T47D (cell line): ENCODE data around the gene LCN10.

Experiments
- DNase-seq, 2 experiments: peaks; one replicate each; pipeline versions ENCODE4 v3.0.0 to v3.0.0-alpha.2; 2011 to 2012; ENCODE audit warnings: low read depth in 1 of 2, low spot score in 1 of 2
- JUND ChIP-seq: IDR thresholded peaks from 2 replicates; pipeline ENCODE4 v1.6.1; 2012; ENCODE audit warnings: low read depth
- in situ Hi-C: cut with HindIII; loops from 2 replicates; pipeline ENCODE4 v1.10.0; 2016; ENCODE audit warnings: low sequenced_read_pairs, low pct_unique_long_range_greater_than_20kb

The LCN10 gene

DNA sequence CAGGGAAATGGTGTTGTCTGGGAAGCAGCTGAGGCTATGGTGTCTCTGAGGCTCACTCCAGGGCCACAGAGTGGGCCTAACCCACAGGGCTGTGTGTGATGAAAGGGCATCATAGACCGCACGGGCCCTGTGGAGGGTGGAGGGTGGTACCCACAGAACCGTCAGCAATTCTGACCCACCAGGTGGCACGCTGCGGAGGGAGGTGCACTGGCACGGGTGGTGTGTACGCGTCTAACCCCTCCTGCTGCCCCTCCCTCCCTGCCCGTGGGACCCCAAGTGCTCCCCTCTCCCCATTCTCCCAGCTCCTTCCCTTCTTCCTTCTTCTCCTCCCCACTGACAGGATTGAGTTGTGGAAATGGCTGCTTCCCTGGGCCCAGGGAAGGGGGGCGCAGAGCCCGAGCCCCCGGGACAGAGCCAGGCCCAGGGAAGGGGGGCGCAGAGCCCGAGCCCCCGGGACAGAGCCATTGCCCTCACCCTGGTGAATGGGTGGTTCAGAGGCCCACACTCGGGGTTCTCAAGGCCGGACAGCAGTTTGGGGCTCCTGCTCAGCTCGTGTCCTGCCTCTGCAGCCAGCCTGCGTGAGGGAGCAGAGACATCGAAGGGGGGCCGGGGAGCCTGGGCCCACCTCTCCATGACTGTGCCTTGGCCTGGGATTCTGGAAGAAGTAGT, 6.8 kb downstream of the LCN10 start:
- no peak for TF ChIP-seq JUND
- in situ Hi-C loops: no loop called here
- DNase-seq: no peak

DNA sequence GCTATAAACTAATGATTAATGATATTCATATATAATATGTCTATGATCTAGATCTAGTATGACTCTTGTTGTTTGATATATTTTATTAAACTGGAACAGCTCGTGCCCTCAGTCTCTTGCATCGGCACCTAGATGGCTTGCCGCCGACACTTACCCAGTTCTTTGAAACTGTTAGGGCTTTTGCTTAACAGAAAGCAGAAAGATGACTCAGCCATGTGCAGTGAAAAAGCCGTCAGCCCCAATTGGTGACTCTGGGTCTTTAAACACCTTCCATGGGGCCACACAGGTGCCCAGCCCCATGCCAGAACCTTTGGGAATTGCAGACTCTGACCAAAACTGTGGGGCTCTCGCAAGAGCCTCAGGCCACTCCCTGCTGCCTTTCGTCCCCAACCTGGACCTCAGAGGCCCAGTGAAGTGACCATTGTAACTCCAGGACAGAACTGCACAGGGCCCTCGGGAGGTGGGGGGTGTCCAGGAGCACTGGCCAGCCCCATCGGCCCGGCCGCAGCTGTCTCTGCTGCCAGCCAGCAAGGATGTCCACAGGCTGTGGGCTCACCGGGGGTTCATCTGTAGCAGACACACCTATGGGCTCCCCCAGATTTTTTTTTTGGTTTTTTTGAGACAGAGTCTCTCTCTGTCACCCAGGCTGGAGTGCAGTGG, 7.8 kb downstream of the LCN10 start:
- no peak for DNase-seq
- in situ Hi-C loops: no loop called here
- TF ChIP-seq JUND: no peak

DNA sequence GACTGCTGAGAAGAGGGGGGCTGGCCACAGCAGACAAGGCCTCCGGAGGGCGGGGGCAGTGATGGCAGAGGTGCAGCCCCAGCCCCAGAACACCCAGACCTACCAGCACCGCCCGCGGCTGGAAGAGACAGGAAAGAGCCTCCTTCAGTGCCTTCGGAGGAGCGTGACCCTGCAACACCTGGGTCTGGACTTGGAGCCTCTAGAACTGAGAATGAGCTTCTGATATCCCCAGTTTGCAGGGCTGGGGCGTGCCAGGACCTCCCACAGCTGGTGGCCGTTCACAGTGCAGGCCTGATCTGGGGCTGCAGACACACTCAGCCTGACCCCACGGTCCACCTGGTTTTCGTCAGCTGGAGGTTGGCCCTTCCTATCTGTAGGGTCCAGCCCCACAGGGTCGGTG, 9.1 kb downstream of the LCN10 start:
- TF ChIP-seq JUND: no peak
- in situ Hi-C loops: no loop called here
- DNase-seq: no peak

- TF ChIP-seq JUND: no peak
- DNase-seq: no peak
- in situ Hi-C loops: no loop called here
Observed at GRCh38 chr9:136732444-136733178, 10.1 kb downstream of the LCN10 start.

GRCh38 chr9:136729926-136730325, 12.8 kb downstream of the LCN10 start:
- no peak for TF ChIP-seq JUND
- in situ Hi-C loops: no loop called here
- DNase-seq: no peak

DNA sequence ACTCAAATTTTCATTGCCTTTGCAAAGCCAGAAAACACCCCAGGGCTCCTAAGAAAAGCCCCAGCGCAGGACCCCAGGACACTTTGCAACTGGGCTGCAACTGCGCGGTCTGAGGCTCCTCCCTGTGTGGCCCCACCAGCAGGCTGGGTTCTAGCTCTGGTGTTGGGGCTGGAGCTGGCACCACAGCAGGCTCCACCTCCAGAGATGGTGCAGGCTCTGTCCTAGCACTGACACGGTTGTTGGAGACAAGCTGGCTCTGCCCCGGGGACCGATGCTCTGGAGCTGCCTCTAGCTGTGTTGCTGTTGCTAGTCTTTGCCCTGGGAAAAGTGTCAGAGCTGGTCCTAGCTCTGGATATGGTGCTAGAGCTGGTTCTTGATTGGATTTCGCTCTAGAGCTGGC, 13.6 kb downstream of the LCN10 start:
- in situ Hi-C loops: no loop called here
- no peak for DNase-seq
- TF ChIP-seq JUND: no peak

DNA sequence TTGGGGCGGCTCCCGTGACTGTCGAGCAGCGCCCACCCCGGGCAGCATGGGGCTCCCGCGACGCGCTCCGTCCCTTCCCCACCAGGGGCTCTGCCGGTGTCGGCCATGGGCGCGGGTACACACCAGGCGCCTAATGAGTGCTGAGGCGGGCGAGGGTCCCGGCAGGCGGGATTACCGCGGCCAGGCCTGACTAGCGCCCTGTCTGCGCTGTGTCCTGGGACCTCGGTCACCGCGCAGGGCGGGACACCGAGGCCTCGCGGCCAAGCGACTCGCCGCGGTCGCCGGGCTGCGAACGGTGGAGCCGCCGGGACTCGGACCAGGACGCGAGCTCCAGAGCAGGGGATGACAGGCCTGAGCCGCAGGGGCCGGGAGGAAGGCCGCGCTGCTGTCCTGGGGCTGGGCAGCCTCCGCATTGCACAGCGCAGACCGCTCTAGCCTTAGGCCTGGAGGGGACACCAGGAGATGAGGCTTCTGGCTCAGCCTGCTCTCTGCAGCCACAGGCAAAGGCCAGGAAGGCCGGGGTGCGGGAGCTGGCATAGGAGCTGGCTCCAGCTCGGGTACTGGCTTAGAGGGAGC, 14.1 kb downstream of the LCN10 start:
- DNase-seq: peak in 1 of 2 experiments; percentile 50
- in situ Hi-C loops: no loop called here
- TF ChIP-seq JUND: no peak

GRCh38 chr9:136728080-136728547, 14.6 kb downstream of the LCN10 start:
- DNase-seq: peak; percentile 94 to 95
- TF ChIP-seq JUND: no peak

GRCh38 chr9:136726631-136727191, 16.0 kb downstream of the LCN10 start:
- in situ Hi-C loops: no loop called here
- peak in 1 of 2 experiments; percentile 73 for DNase-seq
- no peak for TF ChIP-seq JUND

More at GRCh38 chr9:136728080-136728547, 14.6 kb downstream of the LCN10 start:
- in situ Hi-C loops: no loop called here

- no peak for DNase-seq
- TF ChIP-seq JUND: no peak
- in situ Hi-C loops: no loop called here
Observed at GRCh38 chr9:136726118-136726517, 16.6 kb downstream of the LCN10 start.

- in situ Hi-C loops: no loop called here
- no peak for TF ChIP-seq JUND
- peak in 1 of 2 experiments; percentile 77 for DNase-seq
Observed at GRCh38 chr9:136725612-136726011, 17.1 kb downstream of the LCN10 start.

- TF ChIP-seq JUND: no peak
- in situ Hi-C loops: no loop called here
- DNase-seq: no peak
Observed at GRCh38 chr9:136724772-136725171, 18.0 kb downstream of the LCN10 start.
